GM12873 (cell line): ENCODE results near the gene SELENON.

Experiments
- TF ChIP-seq, protein P1 (sequence below): IDR thresholded peaks from 2 replicates; pipeline ENCODE4 v1.5.1; 2012; ENCODE audit warnings: low read depth, mild to moderate bottlenecking, moderate library complexity, low read length, control low read depth; ENCODE audit not compliant: insufficient read depth; ENCODE audit errors: missing control alignments

SELENON gene

DNA sequence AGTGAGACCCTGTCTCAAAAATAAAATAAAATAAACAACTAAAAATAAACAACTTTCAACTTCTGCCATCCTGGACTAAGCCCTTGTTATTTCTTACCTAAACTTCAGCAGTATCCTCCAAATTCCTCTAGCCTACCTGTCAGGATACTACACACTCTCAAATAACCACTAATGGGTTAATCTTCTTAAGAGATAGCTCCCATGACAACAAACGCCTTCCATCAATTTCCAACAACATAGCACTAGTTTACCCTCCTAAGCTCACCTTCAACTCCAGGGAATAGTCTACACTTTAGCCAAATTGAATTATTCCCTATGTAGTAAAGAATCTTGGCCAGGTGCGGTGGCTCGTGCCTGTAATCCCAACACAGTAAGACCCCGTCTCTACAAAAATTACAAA is 47.9 kb downstream of the SELENON start:
- TF ChIP-seq, protein P1, sequence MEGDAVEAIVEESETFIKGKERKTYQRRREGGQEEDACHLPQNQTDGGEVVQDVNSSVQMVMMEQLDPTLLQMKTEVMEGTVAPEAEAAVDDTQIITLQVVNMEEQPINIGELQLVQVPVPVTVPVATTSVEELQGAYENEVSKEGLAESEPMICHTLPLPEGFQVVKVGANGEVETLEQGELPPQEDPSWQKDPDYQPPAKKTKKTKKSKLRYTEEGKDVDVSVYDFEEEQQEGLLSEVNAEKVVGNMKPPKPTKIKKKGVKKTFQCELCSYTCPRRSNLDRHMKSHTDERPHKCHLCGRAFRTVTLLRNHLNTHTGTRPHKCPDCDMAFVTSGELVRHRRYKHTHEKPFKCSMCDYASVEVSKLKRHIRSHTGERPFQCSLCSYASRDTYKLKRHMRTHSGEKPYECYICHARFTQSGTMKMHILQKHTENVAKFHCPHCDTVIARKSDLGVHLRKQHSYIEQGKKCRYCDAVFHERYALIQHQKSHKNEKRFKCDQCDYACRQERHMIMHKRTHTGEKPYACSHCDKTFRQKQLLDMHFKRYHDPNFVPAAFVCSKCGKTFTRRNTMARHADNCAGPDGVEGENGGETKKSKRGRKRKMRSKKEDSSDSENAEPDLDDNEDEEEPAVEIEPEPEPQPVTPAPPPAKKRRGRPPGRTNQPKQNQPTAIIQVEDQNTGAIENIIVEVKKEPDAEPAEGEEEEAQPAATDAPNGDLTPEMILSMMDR, result no peak

DNA sequence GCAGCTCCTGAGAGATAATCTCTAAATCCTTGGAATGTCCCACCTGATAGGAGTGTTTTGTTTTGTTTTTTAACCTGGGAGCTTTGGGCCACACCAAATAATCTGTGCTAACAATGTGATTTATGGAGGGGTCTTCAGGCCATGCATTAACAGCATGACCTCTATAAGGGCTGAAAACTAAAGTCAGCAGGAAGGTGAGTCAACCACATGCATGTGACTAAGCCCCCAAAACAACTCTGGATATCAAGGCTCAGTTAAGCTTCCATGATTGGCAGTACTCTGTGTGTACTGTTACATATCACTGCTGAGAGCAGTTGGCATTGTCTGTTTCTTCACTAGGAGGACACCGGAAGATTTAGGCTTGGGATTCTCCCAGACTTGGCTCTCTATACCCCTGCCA is 48.5 kb downstream of the SELENON start:
- TF ChIP-seq, protein P1, result no peak

DNA sequence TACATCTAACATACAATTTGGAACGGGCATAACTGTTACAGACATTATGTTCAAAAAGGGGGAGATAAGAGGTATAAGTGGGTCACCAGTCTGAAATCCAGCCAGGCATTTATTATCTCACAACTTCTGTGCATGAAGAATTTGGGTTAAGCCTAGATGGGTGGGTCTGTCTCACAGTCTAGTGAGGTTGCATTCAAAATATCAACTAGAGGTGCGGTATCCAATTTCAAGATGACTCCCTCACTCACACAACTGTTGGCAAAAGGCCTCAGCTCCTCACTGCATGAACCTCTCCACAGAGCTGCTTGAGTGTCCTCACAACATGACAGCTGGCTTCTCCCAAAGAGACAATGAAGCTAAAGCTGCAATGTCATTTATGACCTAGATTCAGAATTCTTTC is 54.6 kb downstream of the SELENON start:
- TF ChIP-seq, protein P1, result no peak

DNA sequence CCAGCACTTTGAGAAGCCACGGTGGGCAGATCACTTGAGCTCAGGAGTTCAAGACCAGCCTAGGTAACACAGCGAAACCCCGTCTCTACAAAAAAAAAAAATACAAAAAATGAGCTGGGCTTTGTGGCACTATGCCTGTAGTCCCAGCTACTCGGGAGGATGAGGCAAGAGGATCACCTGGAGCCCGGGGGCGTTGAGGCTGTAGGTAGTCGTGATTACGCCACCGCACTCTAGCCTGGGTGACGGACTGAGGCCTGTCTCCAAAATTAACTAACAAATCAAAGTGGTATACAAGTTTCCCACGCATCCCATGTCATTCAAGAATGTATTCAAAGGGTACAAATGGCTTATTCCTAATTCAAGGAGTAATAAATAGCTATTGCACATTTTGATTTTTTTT is 56.9 kb downstream of the SELENON start:
- TF ChIP-seq, protein P1, result no peak

DNA sequence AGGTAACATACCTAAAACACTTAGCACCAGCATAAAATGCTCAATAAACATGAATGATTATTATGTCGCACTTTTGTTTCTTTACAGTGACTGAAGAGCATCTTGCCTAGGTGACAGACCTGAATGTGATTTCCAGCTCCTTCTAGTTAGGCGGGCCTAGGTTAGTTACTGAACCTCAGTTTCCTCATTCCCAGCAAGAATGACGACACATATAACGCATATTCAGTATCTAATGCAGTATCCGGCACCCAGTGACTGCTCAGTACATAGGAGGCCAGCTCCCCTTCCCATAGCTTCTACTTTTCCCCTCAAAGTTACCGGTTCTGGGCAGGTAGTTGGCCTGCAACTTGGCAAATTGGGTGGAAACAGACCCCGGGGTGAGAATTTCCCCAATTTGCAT is 58.5 kb downstream of the SELENON start:
- TF ChIP-seq, protein P1, result no peak

DNA sequence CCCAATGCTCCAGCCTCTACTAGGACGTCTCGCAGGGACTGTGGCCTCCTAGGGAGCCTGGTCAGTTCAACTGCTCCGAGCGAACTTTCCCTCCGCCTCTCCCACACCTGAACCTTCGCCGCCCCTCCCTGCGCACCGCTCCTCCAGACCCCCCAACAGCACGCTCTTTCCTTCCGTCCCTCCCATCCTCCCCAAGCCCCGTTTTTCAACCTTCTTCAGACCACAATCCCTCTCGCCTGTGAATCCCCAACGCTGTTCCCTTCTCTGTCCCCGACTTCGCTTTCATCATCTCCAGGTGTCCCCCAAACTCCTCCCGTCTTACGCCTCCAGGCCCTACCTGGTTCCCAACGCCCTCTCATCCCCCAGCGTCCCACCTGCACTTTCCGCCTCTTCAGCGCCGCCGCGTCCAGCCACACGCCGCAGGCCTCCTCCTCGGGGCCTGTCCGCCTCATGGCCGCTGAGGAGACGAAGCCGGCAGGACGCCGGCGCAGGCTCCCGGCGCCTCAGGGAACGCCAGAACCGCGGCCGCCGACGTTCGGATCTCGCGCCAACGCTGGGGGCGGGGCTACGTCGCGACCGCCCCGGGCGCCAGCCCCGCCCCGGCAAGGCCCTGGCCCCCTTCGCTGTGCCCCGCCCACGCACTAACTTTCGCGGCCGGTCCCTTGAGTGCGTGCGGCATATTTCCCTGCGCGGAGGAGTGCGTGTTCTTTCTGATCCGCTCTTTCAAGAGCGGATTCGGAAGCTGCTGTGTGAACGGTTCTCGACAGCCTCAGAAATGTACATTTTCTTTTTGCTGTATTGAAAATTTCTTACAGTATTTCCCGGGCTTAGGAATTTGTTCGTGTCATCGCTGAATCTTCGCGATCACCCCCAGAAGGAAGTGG is 59.2 kb downstream of the SELENON start, which contains the start of gene AUNIP:
AUNIP (minus strand) TSS at position 552 of the 884 bp plus-strand sequence; CDS start at position 452, 100 bp downstream.
- TF ChIP-seq, protein P1, result no peak

DNA sequence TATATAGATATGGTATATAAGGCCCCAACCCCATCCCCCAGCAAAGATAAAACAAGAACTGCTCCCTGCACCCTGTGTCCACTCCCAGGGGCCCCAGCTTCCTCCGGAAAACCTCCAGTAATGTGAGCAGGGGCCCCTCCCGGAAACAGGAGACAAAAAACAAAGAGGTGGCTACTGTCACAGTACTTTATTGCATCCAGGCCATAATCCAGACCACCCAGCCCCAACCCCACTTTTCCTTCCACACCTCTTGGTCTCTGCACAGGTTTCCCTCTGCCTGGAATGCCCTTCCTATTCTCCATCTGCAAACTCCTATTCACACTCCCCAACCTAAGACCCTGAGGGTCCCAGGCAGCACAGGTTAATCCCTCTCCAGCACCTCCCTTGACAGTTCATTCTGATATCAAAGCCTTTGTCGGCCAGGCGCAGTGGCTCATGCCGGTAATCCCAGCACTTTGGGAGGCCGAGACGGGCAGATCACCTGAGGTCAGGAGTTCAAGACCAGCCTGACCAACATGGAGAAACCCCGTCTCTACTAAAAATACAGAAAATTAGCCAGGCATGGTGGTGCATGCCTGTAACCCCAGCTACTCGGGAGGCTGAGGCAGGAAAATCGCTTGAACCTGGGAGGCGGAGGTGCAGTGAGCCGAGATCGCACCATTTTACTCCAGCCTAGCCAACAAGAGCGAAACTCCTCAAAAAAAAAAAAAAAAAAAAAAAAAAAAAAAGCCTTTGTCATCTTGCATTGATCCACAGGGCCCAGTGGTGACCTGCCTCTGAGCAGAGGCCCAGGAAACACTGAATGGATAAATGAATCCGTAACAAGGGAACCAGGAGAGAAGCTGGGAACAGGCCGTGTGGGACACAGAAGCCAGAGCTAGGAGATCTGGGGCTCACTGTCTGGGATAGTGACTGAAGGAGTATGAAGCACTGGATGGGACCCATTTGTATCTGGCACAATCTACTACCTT is 61.6 kb downstream of the SELENON start:
- TF ChIP-seq, protein P1, result no peak
